SK-N-SH treated with all-trans-retinoic acid at 6 μM for 48 hours (cell line): ENCODE measurements around the gene SLCO3A1.
A peak's percentile ranks its signal among the peaks of the same experiment; 100 is the strongest.

Experiments used
- ATAC-seq: fragments of 200-7000 bp; cut with Tn5 transposase; 3 replicates; pipeline ENCODE4 v1.9.1; 2020; ENCODE audit warnings: mild to moderate bottlenecking, moderate library complexity
- BACH2 ChIP-seq: fragments of 250-450 bp; sonication (Bioruptor Pico); IDR thresholded peaks from 2 replicates; pipeline ENCODE4 v1.9.0; 2021; ENCODE audit warnings: mild to moderate bottlenecking, borderline replicate concordance
- CSDC2 ChIP-seq: fragments of 250-450 bp; sonication (Bioruptor Pico); IDR thresholded peaks from 2 replicates; pipeline ENCODE4 v1.5.0; 2020; ENCODE audit warnings: mild to moderate bottlenecking, moderate library complexity
- ESRRG ChIP-seq: fragments of 250-450 bp; sonication (Bioruptor Pico); IDR thresholded peaks from 2 replicates; pipeline ENCODE4 v1.6.1; 2021; ENCODE audit warnings: mild to moderate bottlenecking
- GLIS3 ChIP-seq: fragments of 250-450 bp; sonication (Bioruptor Pico); IDR thresholded peaks from 2 replicates; pipeline ENCODE4 v1.5.0; 2020; ENCODE audit warnings: mild to moderate bottlenecking, moderate library complexity
- ISL1 ChIP-seq: fragments of 250-450 bp; sonication (Bioruptor Pico); IDR thresholded peaks from 2 replicates; pipeline ENCODE4 v2.1.2; 2022; ENCODE audit warnings: mild to moderate bottlenecking, moderate library complexity
- OSR1 ChIP-seq: fragments of 250-450 bp; sonication (Bioruptor Pico); IDR thresholded peaks from 2 replicates; pipeline ENCODE4 v1.8.0; 2022; ENCODE audit warnings: moderate library complexity, mild to moderate bottlenecking, inconsistent platforms
- PPARA ChIP-seq: fragments of 250-450 bp; sonication (Bioruptor Pico); IDR thresholded peaks from 2 replicates; pipeline ENCODE4 v1.5.0; 2020; ENCODE audit warnings: mild to moderate bottlenecking, borderline replicate concordance
- RARB ChIP-seq: fragments of 250-450 bp; sonication (Bioruptor Pico); IDR thresholded peaks from 2 replicates; pipeline ENCODE4 v1.8.0; 2021; ENCODE audit warnings: mild to moderate bottlenecking, moderate library complexity
- SNAI2 ChIP-seq: fragments of 250-450 bp; sonication (Bioruptor Pico); IDR thresholded peaks from 2 replicates; pipeline ENCODE4 v1.5.0; 2020; ENCODE audit warnings: mild to moderate bottlenecking, moderate library complexity
- TCF4 ChIP-seq: fragments of 250-450 bp; sonication (Bioruptor Pico); IDR thresholded peaks from 2 replicates; pipeline ENCODE4 v1.8.0; 2021; ENCODE audit warnings: mild to moderate bottlenecking, moderate library complexity, borderline replicate concordance
- TOX ChIP-seq: fragments of 250-450 bp; sonication (Bioruptor Pico); IDR thresholded peaks from 2 replicates; pipeline ENCODE4 v1.8.0; 2021; ENCODE audit warnings: mild to moderate bottlenecking, moderate library complexity, borderline replicate concordance
- ZC3H10 ChIP-seq: fragments of 250-450 bp; sonication (Bioruptor Pico); IDR thresholded peaks from 2 replicates; pipeline ENCODE4 v1.5.1; 2021; ENCODE audit warnings: mild to moderate bottlenecking, moderate library complexity
- ZFP3 ChIP-seq: fragments of 250-450 bp; sonication (Bioruptor Pico); IDR thresholded peaks from 2 replicates; pipeline ENCODE4 v1.5.0; 2020; ENCODE audit warnings: mild to moderate bottlenecking, moderate library complexity
- ZFP30 ChIP-seq: fragments of 450-650 bp; formaldehyde crosslinking; IDR thresholded peaks from 2 replicates; pipeline ENCODE4 v1.5.0; 2022; ENCODE audit warnings: mild to moderate bottlenecking, moderate library complexity
- ZNF565 ChIP-seq: fragments of 450-650 bp; formaldehyde crosslinking; conservative IDR thresholded peaks from 2 replicates; pipeline ENCODE4 v1.5.0; 2020; ENCODE audit warnings: low read depth, mild to moderate bottlenecking, moderate library complexity
- ZNF70 ChIP-seq: fragments of 450-650 bp; formaldehyde crosslinking; IDR thresholded peaks from 2 replicates; pipeline ENCODE4 v1.5.0; 2020; ENCODE audit warnings: mild to moderate bottlenecking, moderate library complexity
- ZNF8 ChIP-seq: fragments of 450-650 bp; formaldehyde crosslinking; IDR thresholded peaks from 2 replicates; pipeline ENCODE4 v1.5.0; 2020; ENCODE audit warnings: mild to moderate bottlenecking, moderate library complexity
- TF ChIP-seq, protein P1 (sequence below): fragments of 250-450 bp; sonication (Bioruptor Pico); IDR thresholded peaks from 2 replicates; pipeline ENCODE4 v1.5.1; 2020; ENCODE audit warnings: low read depth, mild to moderate bottlenecking, moderate library complexity
- TF ChIP-seq, protein P2 (sequence below): fragments of 250-450 bp; sonication (Bioruptor Pico); IDR thresholded peaks from 2 replicates; pipeline ENCODE4 v1.8.0; 2020; ENCODE audit warnings: mild to moderate bottlenecking, moderate library complexity, borderline replicate concordance
- TF ChIP-seq, protein P3 (sequence below): fragments of 250-450 bp; sonication (Bioruptor Pico); IDR thresholded peaks from 2 replicates; pipeline ENCODE4 v1.5.0; 2020; ENCODE audit warnings: mild to moderate bottlenecking, moderate library complexity
- TF ChIP-seq, protein P4 (sequence below): fragments of 250-450 bp; sonication (Bioruptor Pico); IDR thresholded peaks from 2 replicates; pipeline ENCODE4 v1.5.1; 2021; ENCODE audit warnings: mild to moderate bottlenecking, moderate library complexity

Gene SLCO3A1

DNA sequence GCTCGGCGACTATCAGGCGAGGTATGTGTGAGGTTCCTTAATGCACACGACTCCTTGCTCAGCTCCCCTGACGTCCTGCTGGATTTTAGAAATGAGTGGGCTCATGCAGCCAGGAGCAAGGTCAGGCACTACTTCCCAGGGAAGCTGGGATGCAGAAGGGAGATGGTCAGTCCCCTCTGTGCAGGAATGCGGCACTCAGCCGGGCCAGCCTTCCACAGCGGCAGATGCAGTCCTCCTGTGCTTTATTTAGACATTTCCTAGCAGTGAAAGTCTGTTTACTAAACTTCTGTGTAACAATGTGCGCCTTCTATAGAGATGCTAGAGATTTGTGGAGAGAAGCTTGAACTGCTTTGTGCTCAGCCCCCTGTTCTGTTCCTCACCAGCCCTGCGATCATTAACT is 252.1 kb downstream of the SLCO3A1 start:
- TF ChIP-seq, protein P1, sequence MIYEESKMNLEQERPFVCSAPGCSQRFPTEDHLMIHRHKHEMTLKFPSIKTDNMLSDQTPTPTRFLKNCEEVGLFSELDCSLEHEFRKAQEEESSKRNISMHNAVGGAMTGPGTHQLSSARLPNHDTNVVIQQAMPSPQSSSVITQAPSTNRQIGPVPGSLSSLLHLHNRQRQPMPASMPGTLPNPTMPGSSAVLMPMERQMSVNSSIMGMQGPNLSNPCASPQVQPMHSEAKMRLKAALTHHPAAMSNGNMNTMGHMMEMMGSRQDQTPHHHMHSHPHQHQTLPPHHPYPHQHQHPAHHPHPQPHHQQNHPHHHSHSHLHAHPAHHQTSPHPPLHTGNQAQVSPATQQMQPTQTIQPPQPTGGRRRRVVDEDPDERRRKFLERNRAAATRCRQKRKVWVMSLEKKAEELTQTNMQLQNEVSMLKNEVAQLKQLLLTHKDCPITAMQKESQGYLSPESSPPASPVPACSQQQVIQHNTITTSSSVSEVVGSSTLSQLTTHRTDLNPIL, result no peak
- TF ChIP-seq ESRRG (CRISPR knock-in tag) (no peak), TCF4 (no peak), ZNF70 (CRISPR knock-in tag) (no peak), ZNF8 (no peak), BACH2 (CRISPR knock-in tag) (no peak), ISL1 (no peak), ZFP3 (CRISPR knock-in tag) (no peak), PPARA (no peak)
- ATAC-seq, result no peak

DNA sequence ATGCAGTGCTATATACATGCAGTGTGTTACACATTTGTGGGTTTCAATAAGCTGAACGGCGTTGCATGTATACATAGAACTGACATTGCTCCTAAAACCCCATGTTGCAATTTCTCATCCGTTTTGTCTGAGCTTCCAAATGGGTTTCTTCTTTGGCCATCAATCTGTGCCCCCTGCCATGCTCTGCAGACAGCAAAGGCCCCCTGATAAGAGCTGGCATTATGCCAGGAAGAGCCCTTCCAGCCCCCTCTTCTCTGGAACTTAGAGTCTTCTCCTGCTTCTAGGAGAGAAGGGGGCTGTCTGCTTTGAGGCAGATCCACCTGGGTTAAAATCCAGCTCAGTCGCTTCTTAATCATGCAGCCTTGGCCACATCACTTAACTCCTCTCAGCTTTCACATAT is 254.0 kb downstream of the SLCO3A1 start:
- TF ChIP-seq ZFP30 (CRISPR knock-in tag) (no peak), RARB (CRISPR knock-in tag) (no peak)
- no peak for ATAC-seq

DNA sequence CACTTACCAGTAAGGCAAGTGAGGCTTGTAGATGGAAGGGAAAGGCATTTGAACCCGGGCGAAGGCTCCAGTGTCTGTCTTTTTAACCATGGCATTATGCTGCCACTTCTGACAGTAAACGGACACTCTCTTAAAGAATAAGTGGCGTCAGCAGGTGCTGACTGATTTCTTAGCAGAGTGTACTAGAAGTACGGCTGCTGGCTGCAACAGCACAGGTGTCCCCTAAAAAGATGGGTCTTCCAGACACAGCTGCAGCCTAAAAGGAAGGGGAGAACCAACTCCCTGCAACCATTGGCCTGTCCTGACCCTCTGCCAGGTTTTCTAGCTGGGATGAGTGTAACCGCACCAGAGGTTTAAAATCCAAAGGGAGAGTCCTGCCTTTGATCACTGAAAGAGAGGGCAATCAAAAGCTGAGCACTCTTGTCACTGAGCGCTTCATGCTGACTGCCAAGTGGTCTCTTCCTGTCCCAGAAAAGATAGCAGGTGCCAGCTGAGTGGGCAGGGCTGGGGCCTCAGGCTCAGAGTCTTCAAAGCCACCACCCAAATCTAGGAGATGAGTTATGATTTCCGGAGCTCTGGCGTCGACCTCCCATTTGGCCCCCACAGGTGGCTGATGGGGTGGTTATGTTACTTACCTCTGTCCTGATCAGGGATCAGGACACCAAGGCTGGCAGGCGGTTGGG is 255.8 kb downstream of the SLCO3A1 start:
- no peak for ATAC-seq
- TF ChIP-seq SNAI2 (CRISPR knock-in tag), result no peak
- TF ChIP-seq ZNF8, result no peak
- TF ChIP-seq, protein P2, sequence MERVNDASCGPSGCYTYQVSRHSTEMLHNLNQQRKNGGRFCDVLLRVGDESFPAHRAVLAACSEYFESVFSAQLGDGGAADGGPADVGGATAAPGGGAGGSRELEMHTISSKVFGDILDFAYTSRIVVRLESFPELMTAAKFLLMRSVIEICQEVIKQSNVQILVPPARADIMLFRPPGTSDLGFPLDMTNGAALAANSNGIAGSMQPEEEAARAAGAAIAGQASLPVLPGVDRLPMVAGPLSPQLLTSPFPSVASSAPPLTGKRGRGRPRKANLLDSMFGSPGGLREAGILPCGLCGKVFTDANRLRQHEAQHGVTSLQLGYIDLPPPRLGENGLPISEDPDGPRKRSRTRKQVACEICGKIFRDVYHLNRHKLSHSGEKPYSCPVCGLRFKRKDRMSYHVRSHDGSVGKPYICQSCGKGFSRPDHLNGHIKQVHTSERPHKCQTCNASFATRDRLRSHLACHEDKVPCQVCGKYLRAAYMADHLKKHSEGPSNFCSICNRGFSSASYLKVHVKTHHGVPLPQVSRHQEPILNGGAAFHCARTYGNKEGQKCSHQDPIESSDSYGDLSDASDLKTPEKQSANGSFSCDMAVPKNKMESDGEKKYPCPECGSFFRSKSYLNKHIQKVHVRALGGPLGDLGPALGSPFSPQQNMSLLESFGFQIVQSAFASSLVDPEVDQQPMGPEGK (CRISPR knock-in tag), result no peak
- TF ChIP-seq ZNF70 (CRISPR knock-in tag), result no peak

DNA sequence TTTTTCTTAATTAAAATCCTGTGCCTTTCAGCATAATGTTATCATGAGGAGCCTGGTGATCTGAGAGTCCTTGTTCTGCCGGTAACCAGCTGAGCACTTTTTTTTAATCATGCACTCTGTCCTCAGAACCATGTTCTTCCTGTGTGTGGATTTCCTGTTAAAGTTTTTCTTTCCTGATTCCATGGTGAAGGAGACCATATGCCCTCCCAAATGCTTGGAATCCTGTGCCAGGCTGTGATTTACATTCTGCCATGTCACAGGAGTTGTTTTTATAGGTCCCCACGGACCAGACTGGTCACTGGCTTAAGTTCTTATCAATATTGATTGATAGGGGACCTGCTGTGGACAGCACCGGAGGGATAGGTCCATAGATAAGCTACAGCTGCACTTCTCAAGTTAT is 257.8 kb downstream of the SLCO3A1 start:
- no peak for ATAC-seq
- TF ChIP-seq, protein P2 (CRISPR knock-in tag), result no peak
- no peak for TF ChIP-seq ISL1

DNA sequence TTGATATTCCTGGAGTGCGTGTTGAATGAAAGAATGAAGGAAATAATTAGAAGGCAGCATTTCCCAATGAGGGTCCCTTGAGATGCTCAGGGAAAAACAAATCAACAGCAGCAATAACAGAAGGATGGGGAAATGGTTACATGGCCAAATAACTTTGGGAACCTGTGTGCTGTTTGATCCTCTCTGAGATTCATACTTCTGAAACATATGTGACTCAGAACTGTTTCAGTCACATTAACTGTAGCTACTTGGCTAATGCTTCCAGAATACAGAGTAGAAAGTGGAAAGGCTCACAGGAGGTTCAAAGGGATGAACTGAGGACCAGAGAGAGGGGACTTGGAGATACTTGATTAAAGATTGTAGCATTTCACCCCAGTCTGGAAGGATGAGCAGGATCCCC is 258.2 kb downstream of the SLCO3A1 start:
- TF ChIP-seq, protein P1, result no peak
- TF ChIP-seq CSDC2 (CRISPR knock-in tag), result no peak
- TF ChIP-seq ZNF565 (CRISPR knock-in tag), result no peak
- TF ChIP-seq GLIS3, result no peak
- no peak for TF ChIP-seq ISL1
- TF ChIP-seq ZNF8, result no peak
- no peak for TF ChIP-seq SNAI2 (CRISPR knock-in tag)
- TF ChIP-seq ZC3H10 (CRISPR knock-in tag), result no peak
- ATAC-seq, result no peak

DNA sequence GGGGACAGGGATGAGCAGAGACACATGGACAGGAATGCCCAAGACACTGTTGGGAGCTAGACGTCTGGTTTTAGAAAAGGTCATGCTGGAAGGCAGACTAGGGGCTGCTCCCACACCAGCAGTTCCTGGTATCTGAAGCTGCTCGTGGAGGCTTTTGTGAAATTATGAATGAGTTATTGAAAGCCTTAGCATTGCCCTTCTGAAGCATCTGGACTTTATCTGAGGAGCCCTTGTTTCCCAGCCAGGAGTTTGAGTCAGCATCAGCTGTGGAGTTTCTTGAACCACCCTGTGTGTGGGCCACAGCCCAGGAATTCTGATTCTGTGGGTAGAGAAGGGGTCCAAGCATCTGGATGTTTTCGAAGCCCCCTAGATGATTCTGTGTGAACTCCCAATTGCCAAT is 258.7 kb downstream of the SLCO3A1 start:
- ATAC-seq, result peak; percentile 63
- TF ChIP-seq TCF4 (no peak), TOX (CRISPR knock-in tag) (no peak), ZC3H10 (CRISPR knock-in tag) (no peak), ESRRG (CRISPR knock-in tag) (no peak), OSR1 (CRISPR knock-in tag) (no peak), ISL1 (no peak), RARB (CRISPR knock-in tag) (no peak), BACH2 (CRISPR knock-in tag) (no peak)
- TF ChIP-seq, protein P2 (CRISPR knock-in tag), result no peak
- TF ChIP-seq, protein P3, sequence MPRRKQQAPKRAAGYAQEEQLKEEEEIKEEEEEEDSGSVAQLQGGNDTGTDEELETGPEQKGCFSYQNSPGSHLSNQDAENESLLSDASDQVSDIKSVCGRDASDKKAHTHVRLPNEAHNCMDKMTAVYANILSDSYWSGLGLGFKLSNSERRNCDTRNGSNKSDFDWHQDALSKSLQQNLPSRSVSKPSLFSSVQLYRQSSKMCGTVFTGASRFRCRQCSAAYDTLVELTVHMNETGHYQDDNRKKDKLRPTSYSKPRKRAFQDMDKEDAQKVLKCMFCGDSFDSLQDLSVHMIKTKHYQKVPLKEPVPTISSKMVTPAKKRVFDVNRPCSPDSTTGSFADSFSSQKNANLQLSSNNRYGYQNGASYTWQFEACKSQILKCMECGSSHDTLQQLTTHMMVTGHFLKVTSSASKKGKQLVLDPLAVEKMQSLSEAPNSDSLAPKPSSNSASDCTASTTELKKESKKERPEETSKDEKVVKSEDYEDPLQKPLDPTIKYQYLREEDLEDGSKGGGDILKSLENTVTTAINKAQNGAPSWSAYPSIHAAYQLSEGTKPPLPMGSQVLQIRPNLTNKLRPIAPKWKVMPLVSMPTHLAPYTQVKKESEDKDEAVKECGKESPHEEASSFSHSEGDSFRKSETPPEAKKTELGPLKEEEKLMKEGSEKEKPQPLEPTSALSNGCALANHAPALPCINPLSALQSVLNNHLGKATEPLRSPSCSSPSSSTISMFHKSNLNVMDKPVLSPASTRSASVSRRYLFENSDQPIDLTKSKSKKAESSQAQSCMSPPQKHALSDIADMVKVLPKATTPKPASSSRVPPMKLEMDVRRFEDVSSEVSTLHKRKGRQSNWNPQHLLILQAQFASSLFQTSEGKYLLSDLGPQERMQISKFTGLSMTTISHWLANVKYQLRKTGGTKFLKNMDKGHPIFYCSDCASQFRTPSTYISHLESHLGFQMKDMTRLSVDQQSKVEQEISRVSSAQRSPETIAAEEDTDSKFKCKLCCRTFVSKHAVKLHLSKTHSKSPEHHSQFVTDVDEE (CRISPR knock-in tag), result no peak
- TF ChIP-seq, protein P4, sequence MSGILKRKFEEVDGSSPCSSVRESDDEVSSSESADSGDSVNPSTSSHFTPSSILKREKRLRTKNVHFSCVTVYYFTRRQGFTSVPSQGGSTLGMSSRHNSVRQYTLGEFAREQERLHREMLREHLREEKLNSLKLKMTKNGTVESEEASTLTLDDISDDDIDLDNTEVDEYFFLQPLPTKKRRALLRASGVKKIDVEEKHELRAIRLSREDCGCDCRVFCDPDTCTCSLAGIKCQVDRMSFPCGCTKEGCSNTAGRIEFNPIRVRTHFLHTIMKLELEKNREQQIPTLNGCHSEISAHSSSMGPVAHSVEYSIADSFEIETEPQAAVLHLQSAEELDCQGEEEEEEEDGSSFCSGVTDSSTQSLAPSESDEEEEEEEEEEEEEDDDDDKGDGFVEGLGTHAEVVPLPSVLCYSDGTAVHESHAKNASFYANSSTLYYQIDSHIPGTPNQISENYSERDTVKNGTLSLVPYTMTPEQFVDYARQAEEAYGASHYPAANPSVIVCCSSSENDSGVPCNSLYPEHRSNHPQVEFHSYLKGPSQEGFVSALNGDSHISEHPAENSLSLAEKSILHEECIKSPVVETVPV (CRISPR knock-in tag), result no peak
